K562 (cell line): ENCODE measurements around the gene VWA8. TPM values are rescaled to one million over a fixed set of nuclear protein-coding genes. Genes with fewer than 3 reads are reported as not detected.
"Not testable (repeated sequence)": the region's sequence is repeated elsewhere in the genome, so short reads cannot be mapped to it uniquely, and the experiment has no call there.

ENCODE experiments used
- ATAC-seq: fragments of 200-7000 bp; cut with Tn5 transposase; 3 replicates; pipeline ENCODE4 v1.9.1; 2020; ENCODE audit warnings: moderate library complexity
- BruUV-seq: library from RNA; stranded (reverse); fragments of 400-500 nt; replicated peaks from 2 replicates; lab custom pipeline; 2021; lab: Mats Ljungman, UMichigan
- CTCF ChIA-PET: fragments of 300-600 bp; formaldehyde crosslinking; extraction: SDS; loops from one replicate; lab custom pipeline; 2021; ENCODE audit warnings: low intra/inter-chr PET ratio; lab: Yijun Ruan, JAX
- POLR2A ChIA-PET: fragments of 300-600, 350-650 bp; sonication (Branson Sonifier 250); formaldehyde crosslinking; extraction: SDS; loops from one replicate; lab custom pipeline; 2021; ENCODE audit warnings: antibody characterized with exemption, inconsistent platforms; lab: Yijun Ruan, JAX
- DNase-seq, 4 experiments: peaks; one replicate each; pipeline versions ENCODE4 v3.0.0 to v3.0.0-alpha.2; 2011 to 2018; ENCODE audit warnings: low spot score in 3 of 4, mixed read lengths in 3 of 4; ENCODE audit errors: extremely low read depth in 1 of 4
- FAIRE-seq: peaks from 2 replicates; lab custom pipeline; 2011; peaks lifted over from hg19 to GRCh38; lab: Jason Lieb, UNC
- H2AFZ ChIP-seq: 2 replicates; pipeline ENCODE4 v1.6.0; 2011; ENCODE audit warnings: low read depth, low read length, control low read depth, inconsistent platforms
- H3K27ac ChIP-seq: fragments of 200-600 bp; 3 replicates; pipeline ENCODE4 v1.8.0; 2011; ENCODE audit warnings: low read depth, mild to moderate bottlenecking, control low read depth, inconsistent platforms, low read length, moderate library complexity, mixed read lengths; ENCODE audit errors: extremely low read depth
- H3K27me3 ChIP-seq, 2 experiments: fragments of 300-600 bp in 1 of 2; 2 replicates in 1 of 2; 3 replicates in 1 of 2; pipeline versions ENCODE4 v1.6.0 to v1.8.0; 2011; ENCODE audit warnings: inconsistent platforms in 2 of 2, low read length in 2 of 2, mild to moderate bottlenecking in 1 of 2, mixed read lengths in 1 of 2, moderate library complexity in 1 of 2; ENCODE audit not compliant: control insufficient read depth in 2 of 2, insufficient read depth in 2 of 2
- H3K36me3 ChIP-seq: fragments of 300-600 bp; 3 replicates; pipeline ENCODE4 v1.8.0; 2011; ENCODE audit warnings: mild to moderate bottlenecking, low read length, inconsistent platforms; ENCODE audit not compliant: control insufficient read depth, insufficient read depth
- H3K4me1 ChIP-seq, 2 experiments: fragments of 200-600 bp in 1 of 2; replicated peaks in 1 of 2; 2 replicates in 1 of 2; 3 replicates in 1 of 2; pipeline versions ENCODE4 v1.5.1 to v1.8.0; 2011; ENCODE audit warnings: inconsistent platforms in 2 of 2, low read length in 2 of 2, mild to moderate bottlenecking in 1 of 2, mixed read lengths in 1 of 2, moderate library complexity in 1 of 2; ENCODE audit not compliant: control insufficient read depth in 2 of 2, insufficient read depth in 2 of 2
- H3K4me2 ChIP-seq: 2 replicates; pipeline ENCODE4 v1.6.1; 2011; ENCODE audit warnings: low read length, control low read depth, inconsistent platforms, mixed read lengths; ENCODE audit not compliant: insufficient read depth
- H3K4me3 ChIP-seq: fragments of 200-600 bp; sonication (generic), shearing (Covaris generic); 2 replicates; pipeline ENCODE4 v1.5.1; 2016; ENCODE audit warnings: control low read depth, inconsistent platforms
- H3K79me2 ChIP-seq: fragments of 200-600 bp; 3 replicates; pipeline ENCODE4 v1.8.0; 2011; ENCODE audit warnings: low read length, inconsistent platforms; ENCODE audit not compliant: control insufficient read depth, insufficient read depth
- H3K9ac ChIP-seq, 2 experiments: 2 replicates each; pipeline versions ENCODE4 v1.6.0 to v1.6.1; 2011; ENCODE audit warnings: low read depth in 2 of 2, low read length in 2 of 2, control low read depth in 1 of 2, inconsistent platforms in 1 of 2, mild to moderate bottlenecking in 1 of 2, mixed read lengths in 1 of 2; ENCODE audit not compliant: insufficient read depth in 1 of 2
- H3K9me1 ChIP-seq: one replicate; pipeline ENCODE4 v1.6.0; 2011; ENCODE audit warnings: inconsistent platforms, mild to moderate bottlenecking, low read length, moderate library complexity; ENCODE audit not compliant: control insufficient read depth, insufficient read depth
- H3K9me3 ChIP-seq: replicated peaks from 2 replicates; pipeline ENCODE4 v1.5.1; 2011; ENCODE audit warnings: low read depth, low read length, inconsistent platforms; ENCODE audit not compliant: control insufficient read depth, insufficient read depth
- H4K20me1 ChIP-seq: replicated peaks from 2 replicates; pipeline ENCODE4 v1.6.1; 2011; ENCODE audit warnings: low read length, inconsistent platforms, mixed read lengths; ENCODE audit not compliant: control insufficient read depth, insufficient read depth
- WGBS: fragments of 100-300 bp; shearing (Covaris generic); methylation state at CpG from one replicate; pipeline ENCODE4 v1.1.6; 2016; ENCODE audit warnings: low coverage, mixed read lengths; ENCODE audit not compliant: insufficient coverage; ENCODE audit errors: missing lambda C conversion rate; 5-methylcytosine and 5-hydroxymethylcytosine counted together
- in situ Hi-C: fragments of 300-500 bp; cut with MboI; formaldehyde crosslinking; loops from 4 replicates; pipeline ENCODE4 v1.15.0; 2018; ENCODE audit warnings: inconsistent platforms, mixed read lengths
- intact Hi-C: fragments of 100-400 bp; cut with micrococcal nuclease; formaldehyde crosslinking; loops from 2 replicates; pipeline ENCODE4 v1.14.2; 2022
- polyA plus RNA-seq, 8 experiments: library from polyadenylated mRNA; depleted of rRNA in 4 of 8; stranded (reverse) in 5 of 8; unstranded in 3 of 8; fragments of >200 nt; fragmentation: Nextera tagmentation in 2 of 8; fragmentation: Illumina TruSeq in 1 of 8; extraction: Ambion mirVana in 2 of 8; extraction: Trizol in 1 of 8; gene quantifications; 2 replicates each; pipeline versions ENCODE4 v1.2.1 to v1.2.3, GENCODE V29; 2011 to 2014; ENCODE audit warnings: inconsistent platforms in 1 of 8, missing spikeins in 1 of 8
- total RNA-seq, 7 experiments: library from RNA; depleted of rRNA in 6 of 7; stranded (reverse); fragments of >200 nt in 6 of 7; fragmentation: Illumina TruSeq in 2 of 7; extraction: Trizol in 2 of 7; gene quantifications; 2 replicates each; pipeline versions ENCODE4 v1.2.1 to v1.2.3, GENCODE V29; 2011 to 2021; ENCODE audit warnings: low replicate concordance in 1 of 7
- TF ChIP-seq, protein P1 (sequence below): IDR thresholded peaks from 2 replicates; pipeline ENCODE4 v1.6.1; 2016; ENCODE audit warnings: missing genetic modification characterization, missing compliant biosample characterization

Gene VWA8
- total and polyA plus RNA-seq, 9 of the 15 experiments (the other 6 are each of a cell fraction or from before 2014, with no cell fraction given): 2.1 to 18.5 (median 13.3) TPM

DNA sequence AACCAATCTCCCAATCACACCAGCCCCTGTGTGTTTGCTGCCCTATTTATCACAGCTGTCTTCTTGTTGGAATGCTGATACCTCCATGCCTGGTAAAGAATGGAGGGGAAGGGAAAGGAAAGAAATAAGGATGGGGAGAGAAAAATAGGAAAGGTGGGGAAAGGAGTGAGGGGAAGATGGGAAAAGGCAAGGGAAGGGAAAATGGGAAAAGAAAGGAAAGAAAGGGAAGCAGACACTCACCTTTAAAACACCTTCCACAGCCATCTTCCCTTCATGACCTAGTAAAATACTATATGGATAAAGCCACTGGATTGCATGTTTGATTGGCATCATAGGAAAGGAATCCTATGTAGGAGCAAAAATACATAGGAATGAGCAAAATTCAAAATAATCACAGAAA, 77.8 kb downstream of the VWA8 start:
- H3K4me2 ChIP-seq: no peak overlapping the region
- no peak overlapping the region for H2AFZ ChIP-seq
- no peaks in the 10 kb centered on the region for H3K27me3 ChIP-seq
- CTCF ChIA-PET: no interaction called here
- ATAC-seq (no peak), DNase-seq (no peak), FAIRE-seq (no peak)
- intact Hi-C loops (no loop called here), in situ Hi-C loops (no loop called here)
- no peak overlapping the region for H3K4me3 ChIP-seq
- no peak overlapping the region for H3K9ac ChIP-seq
- no peaks in the 10 kb centered on the region for H3K9me3 ChIP-seq
- no peaks in the 10 kb centered on the region for H3K9me1 ChIP-seq
- H4K20me1 ChIP-seq: no peaks in the 10 kb centered on the region
- TF ChIP-seq, protein P1, sequence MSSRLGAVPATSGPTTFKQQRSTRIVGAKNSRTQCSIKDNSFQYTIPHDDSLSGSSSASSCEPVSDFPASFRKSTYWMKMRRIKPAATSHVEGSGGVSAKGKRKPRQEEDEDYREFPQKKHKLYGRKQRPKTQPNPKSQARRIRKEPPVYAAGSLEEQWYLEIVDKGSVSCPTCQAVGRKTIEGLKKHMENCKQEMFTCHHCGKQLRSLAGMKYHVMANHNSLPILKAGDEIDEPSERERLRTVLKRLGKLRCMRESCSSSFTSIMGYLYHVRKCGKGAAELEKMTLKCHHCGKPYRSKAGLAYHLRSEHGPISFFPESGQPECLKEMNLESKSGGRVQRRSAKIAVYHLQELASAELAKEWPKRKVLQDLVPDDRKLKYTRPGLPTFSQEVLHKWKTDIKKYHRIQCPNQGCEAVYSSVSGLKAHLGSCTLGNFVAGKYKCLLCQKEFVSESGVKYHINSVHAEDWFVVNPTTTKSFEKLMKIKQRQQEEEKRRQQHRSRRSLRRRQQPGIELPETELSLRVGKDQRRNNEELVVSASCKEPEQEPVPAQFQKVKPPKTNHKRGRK (tag): no peak
- no TSS peak for BruUV-seq
- peaks cover 35% of the 10 kb centered on the region for H3K36me3 ChIP-seq
- POLR2A ChIA-PET: interaction anchor here (0.6 kb wide), 1 partner anchor 118 kb away, joined by 3 read pairs; no protein-coding TSS in a partner anchor
- H3K79me2 ChIP-seq: no peaks in the 10 kb centered on the region
- no peaks in the 10 kb centered on the region for H3K4me1 ChIP-seq
- H3K27ac ChIP-seq: no peak overlapping the region

DNA sequence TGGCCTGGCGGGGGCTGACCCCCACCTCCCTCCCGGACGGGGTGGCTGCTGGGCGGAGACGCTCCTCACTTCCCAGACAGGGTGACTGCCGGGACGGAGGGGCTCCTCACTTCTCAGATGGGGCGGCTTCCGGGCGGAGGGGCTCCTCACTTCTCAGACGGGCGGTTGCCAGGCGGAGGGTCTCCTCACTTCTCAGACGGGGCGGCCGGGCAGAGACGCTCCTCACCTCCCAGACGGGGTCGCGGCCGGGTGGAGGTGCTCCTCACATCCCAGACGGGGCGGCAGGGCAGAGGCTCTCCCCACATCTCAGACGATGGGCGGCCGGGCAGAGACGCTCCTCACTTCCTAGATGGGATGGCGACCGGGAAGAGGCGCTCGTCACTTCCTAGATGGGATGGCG, 79.0 kb downstream of the VWA8 start:
- H3K9me1 ChIP-seq, H3K4me3 ChIP-seq, DNase-seq, intact Hi-C loops, H3K27me3 ChIP-seq, H3K27ac ChIP-seq, H2AFZ ChIP-seq, H4K20me1 ChIP-seq, H3K4me2 ChIP-seq, H3K4me1 ChIP-seq, BruUV-seq, H3K9me3 ChIP-seq, CTCF ChIA-PET, FAIRE-seq, POLR2A ChIA-PET, in situ Hi-C loops, H3K9ac ChIP-seq, ATAC-seq, H3K79me2 ChIP-seq: not testable (repeated sequence)
- no CpG with 5 or more reads among the region's 32 CpGs for WGBS
- H3K36me3 ChIP-seq: peaks cover 35% of the 10 kb centered on the region
